ENCODE results near the gene CFAP161. TPM values are rescaled to one million over a fixed set of nuclear protein-coding genes. Genes with fewer than 3 reads are reported as not detected.

Gene CFAP161
- total and polyA plus RNA-seq, 9 of the 15 experiments (the other 6 are each of a cell fraction or from before 2014, with no cell fraction given): 25.8 to 83.3 (median 75.6) TPM

DNA sequence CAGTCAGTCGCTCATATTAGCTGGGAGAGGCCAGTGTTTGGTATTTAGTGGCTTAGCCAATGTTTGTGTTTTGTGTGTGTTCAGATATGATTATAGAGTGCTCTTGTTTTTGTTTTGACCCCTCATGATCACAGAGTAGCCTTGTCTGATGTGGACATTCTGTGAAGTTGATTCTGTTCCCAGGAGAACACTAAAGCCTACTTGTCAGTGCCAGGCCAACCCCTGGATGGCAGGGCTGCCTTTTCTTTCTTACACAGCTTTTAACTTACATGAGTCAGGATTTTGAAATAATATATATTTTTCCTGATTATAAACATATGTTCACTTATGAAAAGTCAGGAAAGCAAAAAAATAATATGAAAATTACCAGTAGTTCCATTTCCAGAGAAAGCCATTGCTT, 11.9 kb downstream of the CFAP161 start:
- TF ChIP-seq, protein P1, sequence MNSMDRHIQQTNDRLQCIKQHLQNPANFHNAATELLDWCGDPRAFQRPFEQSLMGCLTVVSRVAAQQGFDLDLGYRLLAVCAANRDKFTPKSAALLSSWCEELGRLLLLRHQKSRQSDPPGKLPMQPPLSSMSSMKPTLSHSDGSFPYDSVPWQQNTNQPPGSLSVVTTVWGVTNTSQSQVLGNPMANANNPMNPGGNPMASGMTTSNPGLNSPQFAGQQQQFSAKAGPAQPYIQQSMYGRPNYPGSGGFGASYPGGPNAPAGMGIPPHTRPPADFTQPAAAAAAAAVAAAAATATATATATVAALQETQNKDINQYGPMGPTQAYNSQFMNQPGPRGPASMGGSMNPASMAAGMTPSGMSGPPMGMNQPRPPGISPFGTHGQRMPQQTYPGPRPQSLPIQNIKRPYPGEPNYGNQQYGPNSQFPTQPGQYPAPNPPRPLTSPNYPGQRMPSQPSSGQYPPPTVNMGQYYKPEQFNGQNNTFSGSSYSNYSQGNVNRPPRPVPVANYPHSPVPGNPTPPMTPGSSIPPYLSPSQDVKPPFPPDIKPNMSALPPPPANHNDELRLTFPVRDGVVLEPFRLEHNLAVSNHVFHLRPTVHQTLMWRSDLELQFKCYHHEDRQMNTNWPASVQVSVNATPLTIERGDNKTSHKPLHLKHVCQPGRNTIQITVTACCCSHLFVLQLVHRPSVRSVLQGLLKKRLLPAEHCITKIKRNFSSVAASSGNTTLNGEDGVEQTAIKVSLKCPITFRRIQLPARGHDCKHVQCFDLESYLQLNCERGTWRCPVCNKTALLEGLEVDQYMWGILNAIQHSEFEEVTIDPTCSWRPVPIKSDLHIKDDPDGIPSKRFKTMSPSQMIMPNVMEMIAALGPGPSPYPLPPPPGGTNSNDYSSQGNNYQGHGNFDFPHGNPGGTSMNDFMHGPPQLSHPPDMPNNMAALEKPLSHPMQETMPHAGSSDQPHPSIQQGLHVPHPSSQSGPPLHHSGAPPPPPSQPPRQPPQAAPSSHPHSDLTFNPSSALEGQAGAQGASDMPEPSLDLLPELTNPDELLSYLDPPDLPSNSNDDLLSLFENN (IDR thresholded peaks at IDR 0.05; ENCODE audit: low read depth in 2 of 2, low read length in 2 of 2): no peak
- TF ChIP-seq XRCC4 (IDR thresholded peaks at IDR 0.05; ENCODE audit: extremely low read depth, insufficient read depth, insufficient read length) (no peak), CREBBP (IDR thresholded peaks at IDR 0.05; ENCODE audit: low read depth, low read length) (no peak), ZNF584 (CRISPR knock-in tag; IDR thresholded peaks at IDR 0.05; ENCODE audit: low read depth) (no peak), TCF7 (IDR thresholded peaks at IDR 0.05; ENCODE audit: borderline replicate concordance) (no peak), SIN3A (IDR thresholded peaks at IDR 0.05; ENCODE audit: borderline replicate concordance in 2 of 2, control insufficient read depth in 1 of 2, low read depth in 2 of 2, low read length in 2 of 2) (no peak), ZNF57 (CRISPR knock-in tag; IDR thresholded peaks at IDR 0.05) (no peak), CSDE1 (IDR thresholded peaks at IDR 0.05) (no peak), ZNF282 (CRISPR knock-in tag; IDR thresholded peaks at IDR 0.05) (no peak)
- Histone ChIP-seq H3K9me1 (ENCODE audit: control insufficient read depth, insufficient read depth, low read length) (no peaks in the 10 kb centered on the region), H3K27me3 (ENCODE audit: control insufficient read depth in 2 of 2, insufficient read depth in 2 of 2, low read length in 2 of 2) (no peaks in the 10 kb centered on the region), H4K20me1 (replicated peaks; ENCODE audit: control insufficient read depth, insufficient read depth, low read length) (no peaks in the 10 kb centered on the region), H3K4me1 (replicated peaks in 1 of 2; ENCODE audit: control insufficient read depth in 2 of 2, insufficient read depth in 2 of 2, low read length in 2 of 2) (peaks cover 0 to 4% of the 10 kb centered on the region in 2 experiments; a peak in 1 of 5 replicates), H3K4me2 (ENCODE audit: insufficient read depth, low read length) (no peak overlapping the region), H2AFZ (ENCODE audit: low read depth, low read length) (no peak overlapping the region), H3K4me3 (no peak overlapping the region), H3K79me2 (ENCODE audit: control insufficient read depth, insufficient read depth, low read length) (no peaks in the 10 kb centered on the region), H3K27ac (ENCODE audit: extremely low read depth, low read depth, low read length) (no peak overlapping the region), H3K9ac (ENCODE audit: insufficient read depth in 1 of 2, low read depth in 2 of 2, low read length in 2 of 2) (no peak overlapping the region), H3K9me3 (replicated peaks; ENCODE audit: control insufficient read depth, insufficient read depth, low read depth, low read length) (no peaks in the 10 kb centered on the region), H3K36me3 (ENCODE audit: control insufficient read depth, insufficient read depth, low read length) (peaks cover 67% of the 10 kb centered on the region; the same call in 2 of the 3 replicates)
- ChIA-PET CTCF (ENCODE audit: low intra/inter-chr PET ratio) (no interaction called here), POLR2A (no interaction called here)
- FAIRE-seq (no peak), ATAC-seq (no peak), DNase-seq (ENCODE audit: extremely low read depth in 1 of 4, low spot score in 3 of 4) (no peak)
- BruUV-seq (replicated peaks): no TSS peak
- in situ Hi-C loops (cut with MboI) (no loop called here), intact Hi-C loops (cut with micrococcal nuclease) (no loop called here)
- 62% methylated on average over 1 of the region's 1 CpG for WGBS (ENCODE audit: insufficient coverage, low coverage, missing lambda C conversion rate)
